ENCODE results near the gene SLFN14.

DNA sequence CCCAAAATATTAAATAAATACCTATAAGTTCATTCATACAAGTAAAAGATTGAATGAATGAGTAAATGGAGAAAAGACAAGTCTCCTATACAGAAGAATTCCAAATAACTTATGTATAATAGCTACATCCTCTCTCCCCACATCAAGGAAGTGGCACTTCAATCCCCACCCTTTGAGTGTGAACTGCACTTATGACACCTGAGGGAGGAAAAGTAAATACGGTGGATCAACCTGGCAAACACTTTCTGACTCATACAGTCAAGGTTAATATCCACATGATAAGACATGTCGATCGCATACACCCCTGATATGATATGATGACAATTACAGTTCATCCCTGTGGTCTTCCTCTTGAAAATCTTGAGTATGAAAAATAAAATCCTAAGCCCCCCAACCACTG is 41.2 kb downstream of the SLFN14 start:
- TF ChIP-seq POLR2A (IDR thresholded peaks at IDR 0.05) = no peak
- TF ChIP-seq, protein P1, sequence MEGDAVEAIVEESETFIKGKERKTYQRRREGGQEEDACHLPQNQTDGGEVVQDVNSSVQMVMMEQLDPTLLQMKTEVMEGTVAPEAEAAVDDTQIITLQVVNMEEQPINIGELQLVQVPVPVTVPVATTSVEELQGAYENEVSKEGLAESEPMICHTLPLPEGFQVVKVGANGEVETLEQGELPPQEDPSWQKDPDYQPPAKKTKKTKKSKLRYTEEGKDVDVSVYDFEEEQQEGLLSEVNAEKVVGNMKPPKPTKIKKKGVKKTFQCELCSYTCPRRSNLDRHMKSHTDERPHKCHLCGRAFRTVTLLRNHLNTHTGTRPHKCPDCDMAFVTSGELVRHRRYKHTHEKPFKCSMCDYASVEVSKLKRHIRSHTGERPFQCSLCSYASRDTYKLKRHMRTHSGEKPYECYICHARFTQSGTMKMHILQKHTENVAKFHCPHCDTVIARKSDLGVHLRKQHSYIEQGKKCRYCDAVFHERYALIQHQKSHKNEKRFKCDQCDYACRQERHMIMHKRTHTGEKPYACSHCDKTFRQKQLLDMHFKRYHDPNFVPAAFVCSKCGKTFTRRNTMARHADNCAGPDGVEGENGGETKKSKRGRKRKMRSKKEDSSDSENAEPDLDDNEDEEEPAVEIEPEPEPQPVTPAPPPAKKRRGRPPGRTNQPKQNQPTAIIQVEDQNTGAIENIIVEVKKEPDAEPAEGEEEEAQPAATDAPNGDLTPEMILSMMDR (IDR thresholded peaks at IDR 0.05) = no peak

Measured in right lobe of liver (tissue), 4 donors.